Stimulated activated CD4-positive, alpha-beta T cell treated with anti-CD3 and anti-CD28 coated beads, TNF-alpha, amount 100 ng/mL, for 48 hours (primary cell): ENCODE results near the gene ASPSCR1.
A peak's percentile ranks its signal among the peaks of the same experiment; 100 is the strongest.

Experiments
- DNase-seq, 3 donors: peaks; one replicate each; pipeline ENCODE4 v3.0.0-alpha.2; 2020; ENCODE audit warnings: low read depth in 3 of 3

ASPSCR1 gene

GRCh38 chr17:81977211-81977808 lies at the start of gene ASPSCR1:
ASPSCR1 (plus strand) TSS chr17:81977629; CDS start chr17:81977647, 18 bp downstream.
- DNase-seq: peak; percentile 80 to 91 (median 87)

GRCh38 chr17:81927653-81928543 lies 49.5 kb upstream of the ASPSCR1 start, which contains the start of gene MAFG:
MAFG (minus strand) TSS chr17:81927735; CDS start chr17:81923185, 4,550 bp downstream.
- peak; percentile 78 to 85 (median 79) for DNase-seq

GRCh38 chr17:81928544-81929252 lies 48.7 kb upstream of the ASPSCR1 start:
- DNase-seq: no peak

GRCh38 chr17:81929253-81930141 lies 47.9 kb upstream of the ASPSCR1 start:
- DNase-seq: no peak

- DNase-seq: no peak
These were observed 47.0 kb upstream of the ASPSCR1 start for GRCh38 chr17:81930142-81931125.

GRCh38 chr17:81931189-81931556 lies 46.3 kb upstream of the ASPSCR1 start:
- DNase-seq: no peak

- DNase-seq: no peak
These were observed 45.7 kb upstream of the ASPSCR1 start for GRCh38 chr17:81931557-81932332.

GRCh38 chr17:81932333-81932983 lies 45.0 kb upstream of the ASPSCR1 start:
- no peak for DNase-seq

- DNase-seq: no peak
These were observed 44.2 kb upstream of the ASPSCR1 start for GRCh38 chr17:81933178-81933699.

- DNase-seq: no peak
These were observed 43.2 kb upstream of the ASPSCR1 start for GRCh38 chr17:81934098-81934757.

- no peak for DNase-seq
These were observed 42.4 kb upstream of the ASPSCR1 start for GRCh38 chr17:81934850-81935708.

- DNase-seq: no peak
These were observed 41.7 kb upstream of the ASPSCR1 start for GRCh38 chr17:81935709-81936084.

- no peak for DNase-seq
These were observed 38.2 kb upstream of the ASPSCR1 start for GRCh38 chr17:81939218-81939617.

GRCh38 chr17:81939881-81940385 lies 37.5 kb upstream of the ASPSCR1 start:
- no peak for DNase-seq

- no peak for DNase-seq
These were observed 36.6 kb upstream of the ASPSCR1 start for GRCh38 chr17:81940538-81941483.
